ENCODE measurements around the gene C3orf20.
"Not testable (repeated sequence)": the region's sequence is repeated elsewhere in the genome, so short reads cannot be mapped to it uniquely, and the experiment has no call there.

The C3orf20 gene

GRCh38 chr3:14798231-14798630 is 123.3 kb downstream of the C3orf20 start:
- no peak for DNase-seq (ENCODE audit: low read depth)

GRCh38 chr3:14799146-14799545 is 124.2 kb downstream of the C3orf20 start:
- no peak for DNase-seq (ENCODE audit: low read depth)

- no peak for DNase-seq (ENCODE audit: low read depth)
Observed at GRCh38 chr3:14801031-14801430, 126.1 kb downstream of the C3orf20 start.

GRCh38 chr3:14801668-14802380 is 126.9 kb downstream of the C3orf20 start:
- DNase-seq (ENCODE audit: low read depth) = no peak

GRCh38 chr3:14802381-14802731 is 127.4 kb downstream of the C3orf20 start:
- no peak for DNase-seq (ENCODE audit: low read depth)

GRCh38 chr3:14803101-14803980 is 128.4 kb downstream of the C3orf20 start:
- DNase-seq (ENCODE audit: low read depth) = no peak

- no peak for DNase-seq (ENCODE audit: low read depth)
Observed at GRCh38 chr3:14803981-14804834, 129.3 kb downstream of the C3orf20 start.

GRCh38 chr3:14804835-14805780 is 130.2 kb downstream of the C3orf20 start:
- no peak for DNase-seq (ENCODE audit: low read depth)

GRCh38 chr3:14805961-14806537 is 131.1 kb downstream of the C3orf20 start:
- DNase-seq (ENCODE audit: low read depth) = no peak

- no peak for DNase-seq (ENCODE audit: low read depth)
Observed at GRCh38 chr3:14806641-14807263, 131.8 kb downstream of the C3orf20 start.

- DNase-seq (ENCODE audit: low read depth) = no peak
Observed at GRCh38 chr3:14808025-14808424, 133.1 kb downstream of the C3orf20 start.

- DNase-seq (ENCODE audit: low read depth) = no peak
Observed at GRCh38 chr3:14808502-14809266, 133.7 kb downstream of the C3orf20 start.

GRCh38 chr3:14809611-14810010 is 134.7 kb downstream of the C3orf20 start:
- DNase-seq (ENCODE audit: low read depth) = not testable (repeated sequence)

GRCh38 chr3:14810070-14810791 is 135.3 kb downstream of the C3orf20 start:
- no peak for DNase-seq (ENCODE audit: low read depth)

- no peak for DNase-seq (ENCODE audit: low read depth)
Observed at GRCh38 chr3:14810801-14811661, 136.1 kb downstream of the C3orf20 start.

- no peak for DNase-seq (ENCODE audit: low read depth)
Observed at GRCh38 chr3:14811684-14812083, 136.7 kb downstream of the C3orf20 start.

GRCh38 chr3:14812196-14812790 is 137.4 kb downstream of the C3orf20 start:
- DNase-seq (ENCODE audit: low read depth) = no peak
